ENCODE measurements around the gene TRPM4. TPM values are rescaled to one million over a fixed set of nuclear protein-coding genes. Genes with fewer than 3 reads are reported as not detected.

TRPM4 gene
- total and polyA plus RNA-seq, 10 of the 15 experiments (the other 5 are each of a cell fraction or from before 2014, with no cell fraction given): 0.10 to 0.64 (median 0.15) TPM; not detected in 7

DNA sequence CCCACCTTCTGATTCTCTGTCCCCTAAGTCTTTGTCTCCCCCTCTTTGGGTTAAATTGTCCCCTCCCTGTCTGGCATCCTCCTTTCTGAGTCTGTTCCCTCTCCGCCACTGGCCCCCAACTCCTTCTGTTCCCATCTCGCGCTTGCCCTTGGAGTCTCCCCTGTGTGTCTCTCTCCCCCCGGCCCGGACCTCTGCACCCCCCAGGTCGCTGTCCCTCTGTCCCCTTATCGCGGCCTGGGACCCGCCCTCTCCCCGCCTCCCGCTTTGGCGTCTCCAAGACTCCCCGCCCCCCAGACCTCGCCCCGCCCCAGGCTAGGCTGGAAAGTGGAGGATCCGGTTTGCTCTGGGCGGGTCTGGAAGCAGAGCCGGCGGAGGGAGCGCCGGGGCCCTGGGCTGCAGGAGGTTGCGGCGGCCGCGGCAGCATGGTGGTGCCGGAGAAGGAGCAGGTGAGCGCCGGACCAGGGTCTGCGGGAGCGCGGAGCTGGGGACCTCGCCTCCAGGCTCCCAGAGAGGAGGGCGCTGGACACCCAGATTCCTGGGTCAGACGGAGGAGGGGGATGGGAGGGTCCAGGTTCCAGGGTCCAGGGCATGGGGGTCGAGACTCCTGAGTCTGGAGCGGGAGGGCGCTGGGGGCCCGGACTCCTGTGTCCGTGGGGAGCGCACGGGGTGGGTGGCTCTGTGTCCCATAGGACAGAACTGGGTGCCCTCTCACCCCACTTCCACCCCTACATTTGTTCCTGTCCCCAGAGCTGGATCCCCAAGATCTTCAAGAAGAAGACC is at the start of gene TRPM4 (continued):
- no peak for TF ChIP-seq HDGF (IDR thresholded peaks at IDR 0.05)

DNA sequence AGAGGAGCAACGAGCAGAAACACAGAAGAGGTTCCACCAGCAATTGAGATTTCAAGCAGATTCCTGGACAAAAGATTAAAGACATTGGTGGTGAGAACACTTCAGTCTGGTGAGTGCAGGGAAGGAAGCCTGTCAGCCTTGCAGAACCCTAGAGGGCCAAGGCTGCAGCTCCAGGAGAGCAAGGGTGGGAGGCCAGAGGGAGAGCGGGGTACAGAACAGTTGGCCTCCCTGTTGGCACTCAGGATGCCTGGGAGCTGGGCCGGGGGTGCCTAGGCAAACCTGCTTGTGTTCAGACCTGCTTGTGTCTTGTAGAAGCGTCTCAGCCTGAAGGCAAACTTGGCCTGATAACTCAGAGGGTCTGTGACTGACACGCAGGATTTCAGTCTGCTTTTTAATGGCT is 48.5 kb upstream of the TRPM4 start:
- ChIA-PET SMC1A (ENCODE audit: uncharacterized antibody, unreplicated experiment) (no interaction called here), CTCF (interaction anchor here (1.0 to 1.7 kb wide), 3 partner anchors 11 to 90 kb away, joined by 3 to 9 read pairs (median 3); no protein-coding TSS in a partner anchor), POLR2A (interaction anchor here (0.7 kb wide), 1 partner anchor 341 kb away, joined by 8 read pairs; no protein-coding TSS in a partner anchor), RAD21 (ENCODE audit: unreplicated experiment) (no interaction called here)
- DNase-seq (ENCODE audit: low read depth, low spot score) (no peak), FAIRE-seq (no peak), ATAC-seq (no peak)
- intact Hi-C loops (cut with micrococcal nuclease; ENCODE audit: unreplicated experiment): no loop called here
- BruUV-seq (replicated peaks): no TSS peak
- Histone ChIP-seq H3K4me3 (no peak overlapping the region), H3K4me1 (ENCODE audit: control insufficient read depth, insufficient read depth, low read length) (peaks cover 4% of the 10 kb centered on the region), H3K9me3 (replicated peaks; ENCODE audit: control insufficient read depth, insufficient read depth, low read length) (no peaks in the 10 kb centered on the region), H3K4me2 (ENCODE audit: control insufficient read depth, insufficient read depth) (no peak overlapping the region), H3K36me3 (ENCODE audit: control insufficient read depth in 2 of 2, insufficient read depth in 2 of 2, low read length in 1 of 2) (peaks cover 7 to 37% of the 10 kb centered on the region in 2 experiments), H2AFZ (ENCODE audit: control insufficient read depth, low read depth, low read length) (no peak overlapping the region), H3K9ac (ENCODE audit: control insufficient read depth, insufficient read depth, low read length) (no peak overlapping the region), H3K79me2 (ENCODE audit: control insufficient read depth, insufficient read depth, low read length) (no peaks in the 10 kb centered on the region), H4K20me1 (ENCODE audit: control insufficient read depth, insufficient read depth) (no peaks in the 10 kb centered on the region), H3K27ac (ENCODE audit: control insufficient read depth, insufficient read depth) (no peak overlapping the region), H3K27me3 (replicated peaks in 1 of 2; ENCODE audit: control insufficient read depth in 2 of 2, insufficient read depth in 2 of 2, low read length in 1 of 2) (no peaks in the 10 kb centered on the region)
- in situ Hi-C loops (cut with MboI): no loop called here
- 99% methylated on average over 5 of the region's 5 CpGs for WGBS (ENCODE audit: insufficient coverage, insufficient replicate concordance, low lambda C conversion rate, missing lambda C conversion rate)
- peak; percentile 54 for TF ChIP-seq POLR2A (IDR thresholded peaks at IDR 0.05; ENCODE audit: low read depth, low read length)
- peak; percentile 51; the same call in 1 of the 2 replicates for TF ChIP-seq POLR2AphosphoS5 (IDR thresholded peaks at IDR 0.05; ENCODE audit: low read length)
- TF ChIP-seq CREM (IDR thresholded peaks at IDR 0.05; ENCODE audit: low read depth): no peak

GRCh38 chr19:49109569-49110233 is 47.9 kb upstream of the TRPM4 start:
- BruUV-seq (replicated peaks): no TSS peak
- no peak for TF ChIP-seq SUPT20H (IDR thresholded peaks at IDR 0.05; ENCODE audit: borderline replicate concordance, control insufficient read depth, low read depth, low read length)
- TF ChIP-seq ZZZ3 (IDR thresholded peaks at IDR 0.05; ENCODE audit: control insufficient read depth, insufficient read length, low read depth): no peak
- TF ChIP-seq CREM (IDR thresholded peaks at IDR 0.05; ENCODE audit: low read depth): no peak
- no peak for TF ChIP-seq NFXL1 (IDR thresholded peaks at IDR 0.05; ENCODE audit: borderline replicate concordance)
- peak; percentile 54; the same call in 1 of the 2 replicates for TF ChIP-seq POLR2AphosphoS2 (IDR thresholded peaks at IDR 0.05; ENCODE audit: low read depth, low read length)
- TF ChIP-seq STAT3 (IDR thresholded peaks at IDR 0.05; ENCODE audit: low read depth, low read length): no peak
- TF ChIP-seq NFYB (IDR thresholded peaks at IDR 0.05; ENCODE audit: insufficient read depth, low read depth, low read length): no peak
- no peak for TF ChIP-seq PML (IDR thresholded peaks at IDR 0.05; ENCODE audit: low read length)
- no peak for TF ChIP-seq IKZF1 (conservative IDR thresholded peaks at IDR 0.05)
- Histone ChIP-seq H3K9me3 (replicated peaks; ENCODE audit: control insufficient read depth, insufficient read depth, low read length) (no peaks in the 10 kb centered on the region), H3K4me3 (no peak overlapping the region), H2AFZ (ENCODE audit: control insufficient read depth, low read depth, low read length) (no peak overlapping the region), H3K79me2 (ENCODE audit: control insufficient read depth, insufficient read depth, low read length) (no peaks in the 10 kb centered on the region), H3K4me2 (ENCODE audit: control insufficient read depth, insufficient read depth) (no peak overlapping the region), H3K4me1 (ENCODE audit: control insufficient read depth, insufficient read depth, low read length) (peaks cover 4% of the 10 kb centered on the region), H3K36me3 (ENCODE audit: control insufficient read depth in 2 of 2, insufficient read depth in 2 of 2, low read length in 1 of 2) (peaks cover 7 to 30% of the 10 kb centered on the region in 2 experiments), H4K20me1 (ENCODE audit: control insufficient read depth, insufficient read depth) (no peaks in the 10 kb centered on the region), H3K27ac (ENCODE audit: control insufficient read depth, insufficient read depth) (no peak overlapping the region), H3K27me3 (replicated peaks in 1 of 2; ENCODE audit: control insufficient read depth in 2 of 2, insufficient read depth in 2 of 2, low read length in 1 of 2) (no peaks in the 10 kb centered on the region), H3K9ac (ENCODE audit: control insufficient read depth, insufficient read depth, low read length) (no peak overlapping the region)
- DNase-seq (ENCODE audit: low read depth, low spot score): no peak
- ATAC-seq: no peak
- no peak for FAIRE-seq
- SMC1A ChIA-PET (ENCODE audit: uncharacterized antibody, unreplicated experiment): no interaction called here
- in situ Hi-C loops (cut with MboI) (no loop called here), intact Hi-C loops (cut with micrococcal nuclease; ENCODE audit: unreplicated experiment) (no loop called here)
- 88% methylated on average over 8 of the region's 8 CpGs for WGBS (ENCODE audit: insufficient coverage, insufficient replicate concordance, low lambda C conversion rate, missing lambda C conversion rate)
- RAD21 ChIA-PET (ENCODE audit: unreplicated experiment): no interaction called here
- CTCF ChIA-PET: interaction anchor here (1.1 to 1.7 kb wide), 2 partner anchors 12 to 37 kb away, joined by 3 to 9 read pairs; no protein-coding TSS in a partner anchor
- POLR2A ChIA-PET: interaction anchor here (0.7 kb wide), 1 partner anchor 341 kb away, joined by 8 read pairs; no protein-coding TSS in a partner anchor
